GM10266 (cell line): ENCODE data around the gene AFAP1L2.

Source experiments
- DNase-seq: peaks from one replicate; pipeline ENCODE4 v3.0.0; 2012; ENCODE audit errors: extremely low spot score
- TF ChIP-seq, protein P1 (sequence below): IDR thresholded peaks from 2 replicates; pipeline ENCODE4 v1.5.1; 2012; ENCODE audit warnings: mild to moderate bottlenecking, low read depth; ENCODE audit not compliant: control insufficient read depth, insufficient read depth; ENCODE audit errors: missing control alignments

The AFAP1L2 gene

DNA sequence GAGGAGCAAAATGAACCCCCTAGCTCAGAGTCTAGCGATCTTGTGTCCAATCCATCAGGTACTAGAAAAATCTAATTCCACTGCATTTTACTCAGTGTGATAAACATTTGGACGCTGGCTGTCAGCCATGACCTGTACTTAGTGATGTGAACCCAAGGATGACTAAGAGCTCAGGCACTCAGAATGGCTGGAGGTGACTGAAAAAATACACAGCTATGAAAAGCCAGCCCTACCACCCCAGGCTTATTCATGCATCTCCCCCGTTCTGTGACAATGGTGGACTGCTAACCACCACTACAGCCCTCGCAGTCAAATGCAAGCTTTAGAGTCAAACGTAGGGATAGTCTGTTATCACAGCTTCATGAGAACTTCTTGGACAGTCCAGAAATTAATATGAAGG, 14.9 kb downstream of the AFAP1L2 start:
- DNase-seq, result no peak
- TF ChIP-seq, protein P1, sequence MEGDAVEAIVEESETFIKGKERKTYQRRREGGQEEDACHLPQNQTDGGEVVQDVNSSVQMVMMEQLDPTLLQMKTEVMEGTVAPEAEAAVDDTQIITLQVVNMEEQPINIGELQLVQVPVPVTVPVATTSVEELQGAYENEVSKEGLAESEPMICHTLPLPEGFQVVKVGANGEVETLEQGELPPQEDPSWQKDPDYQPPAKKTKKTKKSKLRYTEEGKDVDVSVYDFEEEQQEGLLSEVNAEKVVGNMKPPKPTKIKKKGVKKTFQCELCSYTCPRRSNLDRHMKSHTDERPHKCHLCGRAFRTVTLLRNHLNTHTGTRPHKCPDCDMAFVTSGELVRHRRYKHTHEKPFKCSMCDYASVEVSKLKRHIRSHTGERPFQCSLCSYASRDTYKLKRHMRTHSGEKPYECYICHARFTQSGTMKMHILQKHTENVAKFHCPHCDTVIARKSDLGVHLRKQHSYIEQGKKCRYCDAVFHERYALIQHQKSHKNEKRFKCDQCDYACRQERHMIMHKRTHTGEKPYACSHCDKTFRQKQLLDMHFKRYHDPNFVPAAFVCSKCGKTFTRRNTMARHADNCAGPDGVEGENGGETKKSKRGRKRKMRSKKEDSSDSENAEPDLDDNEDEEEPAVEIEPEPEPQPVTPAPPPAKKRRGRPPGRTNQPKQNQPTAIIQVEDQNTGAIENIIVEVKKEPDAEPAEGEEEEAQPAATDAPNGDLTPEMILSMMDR, result no peak

DNA sequence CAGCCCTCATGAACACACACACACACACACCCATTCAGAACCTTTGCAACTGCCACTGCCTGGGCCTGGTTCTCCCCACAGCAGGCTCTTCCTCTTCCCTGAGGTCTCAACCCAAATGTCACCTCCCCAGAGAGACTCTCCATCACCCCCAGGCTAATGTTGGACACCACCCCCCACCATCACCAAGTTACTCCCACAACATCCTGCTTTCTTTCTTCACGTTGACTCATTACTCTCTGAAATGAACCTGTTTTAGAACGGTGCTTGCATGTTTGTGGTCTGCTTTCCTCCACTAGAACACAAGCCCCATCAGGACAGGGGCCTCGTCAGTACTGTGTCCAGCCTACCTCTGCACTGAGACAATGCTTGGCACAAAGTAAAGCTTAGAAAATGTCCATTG, 16.0 kb downstream of the AFAP1L2 start:
- DNase-seq, result peak; percentile 60
- TF ChIP-seq, protein P1, result no peak

DNA sequence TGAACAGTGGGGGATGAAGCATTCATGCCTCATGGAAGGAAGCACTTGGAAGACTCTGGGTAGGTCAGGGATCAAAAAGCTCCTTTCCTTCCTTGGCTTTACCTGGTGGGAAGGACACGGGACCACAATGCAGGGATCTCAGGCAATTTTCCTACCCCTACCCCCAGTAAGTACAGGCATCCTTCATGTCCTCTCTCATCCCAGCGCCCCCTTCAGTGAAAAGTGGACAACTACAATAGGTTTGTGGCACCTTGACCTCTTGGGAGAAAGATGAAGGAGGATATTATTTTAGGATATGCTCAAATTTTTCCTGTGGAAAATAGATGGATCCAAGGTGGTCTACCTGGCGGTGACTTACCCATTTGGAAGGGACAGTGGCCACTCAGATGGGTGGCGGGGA, 16.5 kb downstream of the AFAP1L2 start:
- TF ChIP-seq, protein P1, result no peak

DNA sequence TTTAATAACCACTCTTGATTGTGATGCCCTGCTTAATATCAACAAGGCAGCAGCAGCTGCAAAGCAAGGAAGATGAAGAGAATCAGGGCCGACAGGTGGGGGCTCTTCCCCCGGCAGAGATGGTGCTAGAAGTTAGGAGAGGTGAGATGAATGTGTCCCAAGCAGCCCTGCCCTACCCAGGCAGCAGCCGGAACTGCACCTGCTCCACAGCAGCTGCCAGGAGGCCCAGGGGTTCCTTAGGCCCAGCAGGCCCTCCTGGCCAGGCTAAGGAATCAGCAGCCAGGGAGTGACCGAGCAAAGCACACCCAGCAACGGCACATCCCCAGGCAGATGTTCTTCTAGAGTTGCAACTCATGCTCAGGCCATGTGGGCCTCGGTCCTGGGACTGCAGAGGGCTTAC, 17.9 kb downstream of the AFAP1L2 start:
- DNase-seq, result no peak
- TF ChIP-seq, protein P1, result no peak

More for the DNA sequence above, 16.5 kb downstream of the AFAP1L2 start:
- DNase-seq, result no peak

DNA sequence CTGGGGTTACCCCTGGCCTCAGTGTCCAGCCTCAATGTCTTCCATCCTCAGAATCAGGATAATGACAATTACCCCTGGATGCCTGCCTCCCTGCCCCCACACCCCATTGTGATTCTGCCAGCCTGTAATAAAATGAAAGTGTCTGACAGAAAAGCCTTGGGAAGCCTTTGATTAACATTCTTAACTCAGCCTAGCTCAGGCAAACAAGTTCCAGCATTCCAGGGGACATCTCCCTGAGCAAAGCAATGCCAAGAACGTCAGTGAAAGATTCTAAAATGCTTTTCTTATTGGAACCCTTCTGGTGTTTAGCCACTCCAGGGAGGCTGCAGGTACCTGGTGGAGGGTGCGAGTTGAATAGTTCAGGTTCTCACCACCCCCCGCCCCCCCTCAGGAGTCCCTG, 18.7 kb downstream of the AFAP1L2 start:
- DNase-seq, result no peak
- TF ChIP-seq, protein P1, result no peak

DNA sequence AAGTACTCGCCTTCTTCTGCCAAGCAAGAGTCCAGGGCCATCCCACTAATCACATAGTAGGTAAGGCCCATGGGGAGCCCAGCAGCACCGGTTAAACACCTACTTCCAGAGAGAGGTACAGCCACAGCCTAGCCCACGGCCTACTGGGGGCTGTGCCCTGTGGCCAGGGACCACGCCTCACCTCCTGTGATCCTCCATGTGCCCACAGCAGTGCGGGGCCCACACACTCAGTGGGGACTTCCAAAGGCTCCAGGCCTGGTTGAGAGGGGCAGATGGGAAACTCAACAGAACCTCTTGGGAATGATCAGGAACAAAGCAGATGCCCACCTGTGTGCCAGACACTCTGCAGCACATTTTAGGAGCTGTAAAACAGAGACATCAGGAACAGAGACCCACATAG, 19.7 kb downstream of the AFAP1L2 start:
- TF ChIP-seq, protein P1, result no peak
- no peak for DNase-seq

DNA sequence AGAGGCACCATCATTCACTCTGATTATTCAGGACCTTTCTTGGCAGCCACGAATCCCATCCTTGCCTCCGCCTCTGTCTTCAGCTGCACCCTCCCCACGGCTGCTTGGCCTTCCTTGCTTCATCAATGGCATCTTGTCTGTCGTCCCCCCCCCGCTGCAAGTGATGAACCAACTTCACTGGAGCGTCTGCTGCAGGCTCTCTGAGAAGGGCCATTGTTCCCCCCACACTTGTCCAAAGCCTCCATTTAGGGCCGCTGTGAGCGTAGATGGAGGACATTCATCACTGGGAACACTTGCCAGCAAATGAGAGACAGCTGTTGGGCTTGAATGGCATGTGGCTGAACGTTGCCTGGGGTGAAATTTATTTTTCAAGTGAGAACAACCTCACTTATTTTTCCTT, 20.1 kb downstream of the AFAP1L2 start:
- TF ChIP-seq, protein P1, result no peak
- no peak for DNase-seq
